Measurements from ENCODE around the gene C21orf91. TPM values are rescaled to one million over a fixed set of nuclear protein-coding genes. Genes with fewer than 3 reads are reported as not detected.

Gene C21orf91
- polyA plus RNA-seq, 2 of the 4 experiments (the other 2 are of a cell fraction): 1.9 to 5.5 TPM

- WGBS (ENCODE audit: missing lambda C conversion rate): 92% methylated on average over 2 of the region's 2 CpGs
These were observed 21.2 kb downstream of the C21orf91 start for GRCh38 chr21:17797967-17798366.

DNA sequence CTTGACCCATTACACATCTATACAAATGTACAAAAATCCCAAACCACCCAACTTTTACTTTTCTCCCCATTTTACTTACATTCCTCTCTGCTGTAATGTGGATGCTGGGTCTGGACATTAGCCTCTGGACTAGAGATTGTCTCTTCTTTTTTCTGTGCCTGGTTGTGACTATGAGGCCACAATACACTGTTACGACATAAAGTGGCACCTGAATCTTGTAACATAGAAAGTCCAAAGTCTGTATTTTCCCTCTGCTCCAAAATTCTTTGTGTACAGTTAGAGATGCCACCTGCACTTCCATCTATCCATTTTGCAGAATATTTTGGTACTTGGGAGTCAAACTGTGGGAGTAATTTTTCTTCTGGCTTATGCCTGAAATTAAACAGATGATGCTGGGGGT lies 22.7 kb downstream of the C21orf91 start:
- 79% methylated on average over 1 of the region's 1 CpG for WGBS (ENCODE audit: missing lambda C conversion rate)
- Histone ChIP-seq H3K27ac (no peak overlapping the region), H3K9me3 (no peaks in the 10 kb centered on the region), H3K4me1 (peaks cover 5% of the 10 kb centered on the region; the same call in 1 of the 3 replicates), H3K4me2 (no peak overlapping the region; the same call in 2 of the 3 replicates), H3K4me3 (no peak overlapping the region)
- no peak for FAIRE-seq
- CTCF ChIA-PET: no interaction called here
- POLR2A ChIA-PET: no interaction called here
- no peak for DNase-seq (ENCODE audit: low read depth in 1 of 2, low spot score in 1 of 2)
- TF ChIP-seq CEBPB (IDR thresholded peaks at IDR 0.05) (no peak), MAFK (IDR thresholded peaks at IDR 0.05; ENCODE audit: partially characterized antibody) (no peak), MAZ (IDR thresholded peaks at IDR 0.05; ENCODE audit: borderline replicate concordance, low read depth, low read length) (no peak), BHLHE40 (IDR thresholded peaks at IDR 0.05; ENCODE audit: low read depth, low read length) (no peak), HOXA7 (CRISPR knock-in tag; IDR thresholded peaks at IDR 0.05) (no peak), PBX3 (IDR thresholded peaks at IDR 0.05) (no peak)
- ATAC-seq: no peak

More at GRCh38 chr21:17797967-17798366, 21.2 kb downstream of the C21orf91 start:
- H3K4me2 ChIP-seq: no peak overlapping the region
- H3K4me1 ChIP-seq: peaks cover 5% of the 10 kb centered on the region; the same call in 1 of the 3 replicates
- POLR2A ChIA-PET: no interaction called here
- H3K4me3 ChIP-seq: no peak overlapping the region
- H3K9me3 ChIP-seq: no peaks in the 10 kb centered on the region
- DNase-seq (ENCODE audit: low read depth in 1 of 2, low spot score in 1 of 2) (no peak), ATAC-seq (no peak), FAIRE-seq (no peak)
- CTCF ChIA-PET: interaction anchor here (0.5 kb wide), 1 partner anchor 478 kb away, joined by 3 read pairs; no protein-coding TSS in a partner anchor
- no peak overlapping the region for H3K27ac ChIP-seq
- no peak for TF ChIP-seq HOXB5 (CRISPR knock-in tag; IDR thresholded peaks at IDR 0.05)
- no peak for TF ChIP-seq PBX3 (IDR thresholded peaks at IDR 0.05)
- TF ChIP-seq, protein P1, sequence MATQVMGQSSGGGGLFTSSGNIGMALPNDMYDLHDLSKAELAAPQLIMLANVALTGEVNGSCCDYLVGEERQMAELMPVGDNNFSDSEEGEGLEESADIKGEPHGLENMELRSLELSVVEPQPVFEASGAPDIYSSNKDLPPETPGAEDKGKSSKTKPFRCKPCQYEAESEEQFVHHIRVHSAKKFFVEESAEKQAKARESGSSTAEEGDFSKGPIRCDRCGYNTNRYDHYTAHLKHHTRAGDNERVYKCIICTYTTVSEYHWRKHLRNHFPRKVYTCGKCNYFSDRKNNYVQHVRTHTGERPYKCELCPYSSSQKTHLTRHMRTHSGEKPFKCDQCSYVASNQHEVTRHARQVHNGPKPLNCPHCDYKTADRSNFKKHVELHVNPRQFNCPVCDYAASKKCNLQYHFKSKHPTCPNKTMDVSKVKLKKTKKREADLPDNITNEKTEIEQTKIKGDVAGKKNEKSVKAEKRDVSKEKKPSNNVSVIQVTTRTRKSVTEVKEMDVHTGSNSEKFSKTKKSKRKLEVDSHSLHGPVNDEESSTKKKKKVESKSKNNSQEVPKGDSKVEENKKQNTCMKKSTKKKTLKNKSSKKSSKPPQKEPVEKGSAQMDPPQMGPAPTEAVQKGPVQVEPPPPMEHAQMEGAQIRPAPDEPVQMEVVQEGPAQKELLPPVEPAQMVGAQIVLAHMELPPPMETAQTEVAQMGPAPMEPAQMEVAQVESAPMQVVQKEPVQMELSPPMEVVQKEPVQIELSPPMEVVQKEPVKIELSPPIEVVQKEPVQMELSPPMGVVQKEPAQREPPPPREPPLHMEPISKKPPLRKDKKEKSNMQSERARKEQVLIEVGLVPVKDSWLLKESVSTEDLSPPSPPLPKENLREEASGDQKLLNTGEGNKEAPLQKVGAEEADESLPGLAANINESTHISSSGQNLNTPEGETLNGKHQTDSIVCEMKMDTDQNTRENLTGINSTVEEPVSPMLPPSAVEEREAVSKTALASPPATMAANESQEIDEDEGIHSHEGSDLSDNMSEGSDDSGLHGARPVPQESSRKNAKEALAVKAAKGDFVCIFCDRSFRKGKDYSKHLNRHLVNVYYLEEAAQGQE (IDR thresholded peaks at IDR 0.05): no peak
- TF ChIP-seq MAFK (IDR thresholded peaks at IDR 0.05; ENCODE audit: partially characterized antibody): peak; percentile 73
- no peak for TF ChIP-seq FOSB (CRISPR knock-in tag; IDR thresholded peaks at IDR 0.05)

GRCh38 chr21:17796037-17796403 lies 23.1 kb downstream of the C21orf91 start:
- 35% methylated on average over 1 of the region's 1 CpG for WGBS (ENCODE audit: missing lambda C conversion rate)
- ChIA-PET POLR2A (no interaction called here), CTCF (no interaction called here)
- H3K4me3 ChIP-seq: no peak overlapping the region
- no peak overlapping the region for H3K27ac ChIP-seq
- FAIRE-seq: no peak
- no peak for ATAC-seq
- H3K4me2 ChIP-seq: peak overlapping the region; percentile 26; the same call in 1 of the 3 replicates
- H3K9me3 ChIP-seq: no peaks in the 10 kb centered on the region
- TF ChIP-seq RFX5 (IDR thresholded peaks at IDR 0.05) (no peak), FOSB (CRISPR knock-in tag; IDR thresholded peaks at IDR 0.05) (no peak), PBX3 (IDR thresholded peaks at IDR 0.05) (no peak), HDAC2 (IDR thresholded peaks at IDR 0.05) (no peak), NR3C1 (IDR thresholded peaks at IDR 0.05) (no peak), JUNB (IDR thresholded peaks at IDR 0.05) (no peak), BCL3 (IDR thresholded peaks at IDR 0.05) (no peak), MYC (IDR thresholded peaks at IDR 0.05; ENCODE audit: borderline replicate concordance, low read length) (no peak)
- TF ChIP-seq, protein P2, sequence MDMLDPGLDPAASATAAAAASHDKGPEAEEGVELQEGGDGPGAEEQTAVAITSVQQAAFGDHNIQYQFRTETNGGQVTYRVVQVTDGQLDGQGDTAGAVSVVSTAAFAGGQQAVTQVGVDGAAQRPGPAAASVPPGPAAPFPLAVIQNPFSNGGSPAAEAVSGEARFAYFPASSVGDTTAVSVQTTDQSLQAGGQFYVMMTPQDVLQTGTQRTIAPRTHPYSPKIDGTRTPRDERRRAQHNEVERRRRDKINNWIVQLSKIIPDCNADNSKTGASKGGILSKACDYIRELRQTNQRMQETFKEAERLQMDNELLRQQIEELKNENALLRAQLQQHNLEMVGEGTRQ (IDR thresholded peaks at IDR 0.05): no peak
- TF ChIP-seq, protein P3, sequence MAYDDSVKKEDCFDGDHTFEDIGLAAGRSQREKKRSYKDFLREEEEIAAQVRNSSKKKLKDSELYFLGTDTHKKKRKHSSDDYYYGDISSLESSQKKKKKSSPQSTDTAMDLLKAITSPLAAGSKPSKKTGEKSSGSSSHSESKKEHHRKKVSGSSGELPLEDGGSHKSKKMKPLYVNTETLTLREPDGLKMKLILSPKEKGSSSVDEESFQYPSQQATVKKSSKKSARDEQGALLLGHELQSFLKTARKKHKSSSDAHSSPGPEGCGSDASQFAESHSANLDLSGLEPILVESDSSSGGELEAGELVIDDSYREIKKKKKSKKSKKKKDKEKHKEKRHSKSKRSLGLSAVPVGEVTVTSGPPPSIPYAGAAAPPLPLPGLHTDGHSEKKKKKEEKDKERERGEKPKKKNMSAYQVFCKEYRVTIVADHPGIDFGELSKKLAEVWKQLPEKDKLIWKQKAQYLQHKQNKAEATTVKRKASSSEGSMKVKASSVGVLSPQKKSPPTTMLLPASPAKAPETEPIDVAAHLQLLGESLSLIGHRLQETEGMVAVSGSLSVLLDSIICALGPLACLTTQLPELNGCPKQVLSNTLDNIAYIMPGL (CRISPR knock-in tag; IDR thresholded peaks at IDR 0.05; ENCODE audit: borderline replicate concordance): no peak
- peaks cover 5% of the 10 kb centered on the region; the same call in 1 of the 3 replicates for H3K4me1 ChIP-seq
- no peak for DNase-seq (ENCODE audit: low read depth in 1 of 2, low spot score in 1 of 2)

All from A549 (cell line).